GM12891 (cell line): ENCODE results near the gene RAI1.

Experiments used
- PAX5 ChIP-seq: IDR thresholded peaks from 2 replicates; pipeline ENCODE4 v1.6.1; 2011; ENCODE audit warnings: low read length, moderate library complexity, mild to moderate bottlenecking; ENCODE audit not compliant: insufficient read depth, severe bottlenecking
- POLR2A ChIP-seq: IDR thresholded peaks from 2 replicates; pipeline ENCODE4 v1.6.1; 2011; ENCODE audit warnings: low read depth, low read length, control low read depth
- POLR2AphosphoS5 ChIP-seq: IDR thresholded peaks from 2 replicates; pipeline ENCODE4 v1.6.1; 2011; ENCODE audit warnings: low read depth, low read length, control low read depth
- POU2F2 ChIP-seq: IDR thresholded peaks from 2 replicates; pipeline ENCODE4 v1.6.1; 2011; ENCODE audit warnings: low read depth, mild to moderate bottlenecking, control low read depth, low read length, moderate library complexity
- TAF1 ChIP-seq: IDR thresholded peaks from 2 replicates; pipeline ENCODE4 v1.6.1; 2011; ENCODE audit warnings: low read depth, low read length, control low read depth

DNA sequence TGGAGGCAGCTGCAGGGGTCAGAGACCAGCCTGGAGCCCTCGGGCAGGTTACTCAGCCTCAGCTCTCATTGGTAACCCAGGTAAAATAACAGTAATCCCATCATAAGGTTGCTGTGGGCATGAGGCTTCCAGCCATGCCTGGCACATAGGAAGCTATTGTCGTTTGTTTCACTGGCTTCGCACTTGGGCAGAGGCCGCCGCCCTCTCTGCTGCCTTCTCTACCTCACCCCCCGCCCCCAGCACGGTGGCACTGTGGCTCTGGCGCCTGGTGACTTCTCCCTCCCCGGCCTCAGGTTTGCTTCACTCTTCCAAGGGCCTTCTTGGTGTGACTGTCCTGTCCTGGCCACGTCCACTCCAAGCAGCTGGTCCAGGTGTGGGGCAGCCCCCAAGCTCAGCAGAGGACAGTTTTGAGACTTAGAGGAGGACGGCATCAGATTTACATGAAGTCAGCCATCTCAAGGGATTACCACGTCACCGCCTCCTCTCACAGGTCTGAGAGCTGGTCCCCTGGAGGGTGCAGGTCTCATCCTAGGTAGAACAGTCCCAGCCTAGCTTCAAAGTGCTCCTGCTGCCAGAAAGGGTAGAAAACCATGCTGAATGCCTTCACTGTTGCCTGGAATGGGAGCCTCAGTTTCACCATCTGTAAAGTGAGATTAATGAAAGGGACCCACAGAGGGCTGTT, 120.7 kb downstream of the RAI1 start:
- TF ChIP-seq POLR2A (no peak), POLR2AphosphoS5 (no peak), POU2F2 (no peak), TAF1 (no peak), PAX5 (no peak)
